Memory B cell (primary cell): ENCODE measurements around the gene CTNNA3.
A peak's percentile ranks its signal among the peaks of the same experiment; 100 is the strongest.

Experiments
- ATAC-seq: fragments of 150-1000 bp; cut with Tn5 transposase; 2 replicates; pipeline ENCODE4 v1.10.0; 2021; ENCODE audit warnings: low read depth, mild to moderate bottlenecking, moderate library complexity
- DNase-seq, 2 donors: peaks; one replicate each; pipeline ENCODE4 v3.0.0; 2022; ENCODE audit warnings: low spot score in 2 of 2
- H3K27ac Mint-ChIP-seq: one replicate; pipeline ENCODE4 v1.8.0; 2022; ENCODE audit warnings: mild to moderate bottlenecking, moderate library complexity, mixed read lengths
- H3K27me3 Mint-ChIP-seq: one replicate; pipeline ENCODE4 v1.8.0; 2022; ENCODE audit warnings: mixed read lengths
- H3K36me3 Mint-ChIP-seq: one replicate; pipeline ENCODE4 v1.8.0; 2022; ENCODE audit warnings: mild to moderate bottlenecking, mixed read lengths
- H3K4me1 Mint-ChIP-seq: one replicate; pipeline ENCODE4 v1.8.0; 2022; ENCODE audit warnings: mixed read lengths
- H3K4me3 Mint-ChIP-seq: one replicate; pipeline ENCODE4 v1.8.0; 2022; ENCODE audit warnings: mild to moderate bottlenecking, moderate library complexity, mixed read lengths
- H3K9me3 Mint-ChIP-seq: one replicate; pipeline ENCODE4 v1.8.0; 2022; ENCODE audit warnings: mixed read lengths

Gene CTNNA3

GRCh38 chr10:66951896-66952295 is 744.1 kb downstream of the CTNNA3 start:
- Mint-ChIP-seq H3K4me1 (no peaks in the 10 kb centered on the region), H3K27me3 (no peaks in the 10 kb centered on the region), H3K9me3 (no peaks in the 10 kb centered on the region), H3K27ac (no peak overlapping the region), H3K4me3 (no peak overlapping the region), H3K36me3 (no peaks in the 10 kb centered on the region)
- DNase-seq, result no peak
- ATAC-seq, result no peak

GRCh38 chr10:66943590-66943989 is 752.4 kb downstream of the CTNNA3 start:
- Mint-ChIP-seq H3K27ac (no peak overlapping the region), H3K4me3 (no peak overlapping the region), H3K27me3 (no peaks in the 10 kb centered on the region), H3K4me1 (no peaks in the 10 kb centered on the region), H3K9me3 (peaks cover 2% of the 10 kb centered on the region), H3K36me3 (no peaks in the 10 kb centered on the region)
- no peak for DNase-seq
- no peak for ATAC-seq

GRCh38 chr10:66942407-66942806 is 753.6 kb downstream of the CTNNA3 start:
- DNase-seq, result no peak
- Mint-ChIP-seq H3K4me1 (no peaks in the 10 kb centered on the region), H3K27ac (no peak overlapping the region), H3K9me3 (peaks cover 2% of the 10 kb centered on the region), H3K36me3 (no peaks in the 10 kb centered on the region), H3K4me3 (no peak overlapping the region), H3K27me3 (no peaks in the 10 kb centered on the region)
- ATAC-seq, result no peak

- no peak overlapping the region for H3K4me3 Mint-ChIP-seq
- no peak for DNase-seq
- no peaks in the 10 kb centered on the region for H3K27me3 Mint-ChIP-seq
- peaks cover 2% of the 10 kb centered on the region for H3K9me3 Mint-ChIP-seq
- H3K4me1 Mint-ChIP-seq, result no peaks in the 10 kb centered on the region
- H3K27ac Mint-ChIP-seq, result no peak overlapping the region
- ATAC-seq, result no peak
- H3K36me3 Mint-ChIP-seq, result no peaks in the 10 kb centered on the region
These were observed 754.5 kb downstream of the CTNNA3 start for GRCh38 chr10:66941491-66941890.

GRCh38 chr10:66940965-66941364 is 755.0 kb downstream of the CTNNA3 start:
- DNase-seq (no peak), ATAC-seq (no peak)
- Mint-ChIP-seq H3K4me1 (no peaks in the 10 kb centered on the region), H3K4me3 (no peak overlapping the region), H3K27me3 (no peaks in the 10 kb centered on the region), H3K36me3 (no peaks in the 10 kb centered on the region), H3K9me3 (peaks cover 2% of the 10 kb centered on the region), H3K27ac (no peak overlapping the region)

- Mint-ChIP-seq H3K4me1 (no peaks in the 10 kb centered on the region), H3K36me3 (no peaks in the 10 kb centered on the region)
These were observed 761.3 kb downstream of the CTNNA3 start for GRCh38 chr10:66934711-66935110.

GRCh38 chr10:66931949-66932343 is 764.0 kb downstream of the CTNNA3 start:
- Mint-ChIP-seq H3K4me3 (no peak overlapping the region), H3K4me1 (no peaks in the 10 kb centered on the region), H3K27ac (no peak overlapping the region), H3K9me3 (no peaks in the 10 kb centered on the region), H3K27me3 (peaks cover 9% of the 10 kb centered on the region), H3K36me3 (no peaks in the 10 kb centered on the region)
- DNase-seq (no peak), ATAC-seq (no peak)

More at GRCh38 chr10:66934711-66935110, 761.3 kb downstream of the CTNNA3 start:
- DNase-seq, result no peak
- ATAC-seq, result no peak
- no peak overlapping the region for H3K27ac Mint-ChIP-seq
- H3K9me3 Mint-ChIP-seq, result no peaks in the 10 kb centered on the region
- no peak overlapping the region for H3K4me3 Mint-ChIP-seq
- no peaks in the 10 kb centered on the region for H3K27me3 Mint-ChIP-seq

GRCh38 chr10:66931340-66931948 is 764.6 kb downstream of the CTNNA3 start:
- ATAC-seq, result no peak
- peak in 1 of 2 donors; percentile 5 for DNase-seq
- no peaks in the 10 kb centered on the region for H3K9me3 Mint-ChIP-seq
- no peak overlapping the region for H3K4me3 Mint-ChIP-seq
- no peaks in the 10 kb centered on the region for H3K36me3 Mint-ChIP-seq
- H3K27me3 Mint-ChIP-seq, result peaks cover 9% of the 10 kb centered on the region
- H3K4me1 Mint-ChIP-seq, result no peaks in the 10 kb centered on the region
- no peak overlapping the region for H3K27ac Mint-ChIP-seq

DNA sequence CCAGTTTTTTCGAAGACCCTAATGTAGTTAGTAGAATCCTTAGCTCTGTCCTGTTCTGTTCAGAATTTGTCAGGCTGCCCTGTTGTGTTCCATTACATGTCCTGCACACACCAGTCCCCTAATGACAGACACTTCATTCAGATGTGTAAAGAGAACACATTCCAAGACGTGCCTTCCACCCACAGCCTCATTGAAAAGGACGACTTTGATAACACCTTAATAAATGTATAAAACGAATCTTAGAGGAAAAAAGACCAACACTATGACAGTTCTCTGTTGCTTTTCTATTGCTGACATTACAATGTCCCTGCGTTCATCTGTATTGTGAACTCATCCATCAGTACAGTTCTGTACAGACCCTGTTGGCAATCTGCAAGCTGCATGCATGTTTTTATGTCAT is 766.6 kb downstream of the CTNNA3 start:
- DNase-seq, result no peak
- no peaks in the 10 kb centered on the region for H3K4me1 Mint-ChIP-seq
- H3K9me3 Mint-ChIP-seq, result no peaks in the 10 kb centered on the region
- H3K27me3 Mint-ChIP-seq, result peaks cover 9% of the 10 kb centered on the region
- H3K27ac Mint-ChIP-seq, result no peak overlapping the region
- no peak for ATAC-seq
- no peak overlapping the region for H3K4me3 Mint-ChIP-seq
- H3K36me3 Mint-ChIP-seq, result no peaks in the 10 kb centered on the region

- H3K9me3 Mint-ChIP-seq, result no peaks in the 10 kb centered on the region
- ATAC-seq (no peak), DNase-seq (no peak)
- H3K4me1 Mint-ChIP-seq, result no peaks in the 10 kb centered on the region
- no peak overlapping the region for H3K4me3 Mint-ChIP-seq
- H3K27ac Mint-ChIP-seq, result no peak overlapping the region
- H3K27me3 Mint-ChIP-seq, result peaks cover 9% of the 10 kb centered on the region
- no peaks in the 10 kb centered on the region for H3K36me3 Mint-ChIP-seq
These were observed 767.2 kb downstream of the CTNNA3 start for GRCh38 chr10:66928776-66929175.

DNA sequence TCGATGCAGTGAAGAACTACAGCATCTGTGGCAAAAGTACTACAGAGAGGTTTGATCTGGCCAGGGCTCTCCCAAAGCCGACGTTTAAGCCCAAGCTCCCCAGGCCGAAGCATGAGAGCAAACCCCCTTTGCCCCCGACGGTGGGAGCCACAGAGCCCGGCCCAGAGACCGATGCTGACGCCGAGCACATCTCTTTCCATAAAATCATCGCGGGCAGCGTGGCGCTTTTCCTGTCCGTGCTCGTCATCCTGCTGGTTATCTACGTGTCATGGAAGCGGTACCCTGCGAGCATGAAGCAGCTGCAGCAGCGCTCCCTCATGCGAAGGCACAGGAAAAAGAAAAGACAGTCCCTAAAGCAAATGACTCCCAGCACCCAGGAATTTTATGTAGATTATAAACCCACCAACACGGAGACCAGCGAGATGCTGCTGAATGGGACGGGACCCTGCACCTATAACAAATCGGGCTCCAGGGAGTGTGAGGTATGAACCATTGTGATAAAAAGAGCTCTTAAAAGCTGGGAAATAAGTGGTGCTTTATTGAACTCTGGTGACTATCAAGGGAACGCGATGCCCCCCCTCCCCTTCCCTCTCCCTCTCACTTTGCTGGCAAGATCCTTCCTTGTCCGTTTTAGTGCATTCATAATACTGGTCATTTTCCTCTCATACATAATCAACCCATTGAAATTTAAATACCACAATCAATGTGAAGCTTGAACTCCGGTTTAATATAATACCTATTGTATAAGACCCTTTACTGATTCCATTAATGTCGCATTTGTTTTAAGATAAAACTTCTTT is 767.8 kb downstream of the CTNNA3 start:
- Mint-ChIP-seq H3K27me3 (peaks cover 9% of the 10 kb centered on the region), H3K27ac (no peak overlapping the region), H3K36me3 (no peaks in the 10 kb centered on the region), H3K4me1 (no peaks in the 10 kb centered on the region), H3K4me3 (no peak overlapping the region), H3K9me3 (no peaks in the 10 kb centered on the region)
- ATAC-seq (no peak), DNase-seq (no peak)

DNA sequence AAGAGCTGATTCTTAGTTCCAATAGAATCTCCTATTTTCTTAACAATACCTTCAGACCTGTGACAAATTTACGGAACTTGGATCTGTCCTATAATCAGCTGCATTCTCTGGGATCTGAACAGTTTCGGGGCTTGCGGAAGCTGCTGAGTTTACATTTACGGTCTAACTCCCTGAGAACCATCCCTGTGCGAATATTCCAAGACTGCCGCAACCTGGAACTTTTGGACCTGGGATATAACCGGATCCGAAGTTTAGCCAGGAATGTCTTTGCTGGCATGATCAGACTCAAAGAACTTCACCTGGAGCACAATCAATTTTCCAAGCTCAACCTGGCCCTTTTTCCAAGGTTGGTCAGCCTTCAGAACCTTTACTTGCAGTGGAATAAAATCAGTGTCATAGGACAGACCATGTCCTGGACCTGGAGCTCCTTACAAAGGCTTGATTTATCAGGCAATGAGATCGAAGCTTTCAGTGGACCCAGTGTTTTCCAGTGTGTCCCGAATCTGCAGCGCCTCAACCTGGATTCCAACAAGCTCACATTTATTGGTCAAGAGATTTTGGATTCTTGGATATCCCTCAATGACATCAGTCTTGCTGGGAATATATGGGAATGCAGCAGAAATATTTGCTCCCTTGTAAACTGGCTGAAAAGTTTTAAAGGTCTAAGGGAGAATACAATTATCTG is 768.6 kb downstream of the CTNNA3 start:
- Mint-ChIP-seq H3K27me3 (peaks cover 9% of the 10 kb centered on the region), H3K4me1 (no peaks in the 10 kb centered on the region), H3K4me3 (no peak overlapping the region), H3K36me3 (no peaks in the 10 kb centered on the region), H3K27ac (no peak overlapping the region), H3K9me3 (no peaks in the 10 kb centered on the region)
- no peak for DNase-seq
- ATAC-seq, result no peak

DNA sequence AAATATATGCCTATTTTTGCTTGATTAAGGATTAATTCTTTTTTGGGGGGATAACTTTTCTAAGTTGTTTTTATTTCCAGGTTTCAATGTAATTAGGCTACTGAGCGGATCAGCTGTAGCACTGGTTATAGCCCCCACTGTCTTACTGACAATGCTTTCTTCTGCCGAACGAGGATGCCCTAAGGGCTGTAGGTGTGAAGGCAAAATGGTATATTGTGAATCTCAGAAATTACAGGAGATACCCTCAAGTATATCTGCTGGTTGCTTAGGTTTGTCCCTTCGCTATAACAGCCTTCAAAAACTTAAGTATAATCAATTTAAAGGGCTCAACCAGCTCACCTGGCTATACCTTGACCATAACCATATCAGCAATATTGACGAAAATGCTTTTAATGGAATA is 769.2 kb downstream of the CTNNA3 start:
- no peaks in the 10 kb centered on the region for H3K9me3 Mint-ChIP-seq
- no peak for ATAC-seq
- no peak overlapping the region for H3K4me3 Mint-ChIP-seq
- H3K36me3 Mint-ChIP-seq, result no peaks in the 10 kb centered on the region
- peaks cover 9% of the 10 kb centered on the region for H3K27me3 Mint-ChIP-seq
- no peak overlapping the region for H3K27ac Mint-ChIP-seq
- no peak for DNase-seq
- H3K4me1 Mint-ChIP-seq, result no peaks in the 10 kb centered on the region

DNA sequence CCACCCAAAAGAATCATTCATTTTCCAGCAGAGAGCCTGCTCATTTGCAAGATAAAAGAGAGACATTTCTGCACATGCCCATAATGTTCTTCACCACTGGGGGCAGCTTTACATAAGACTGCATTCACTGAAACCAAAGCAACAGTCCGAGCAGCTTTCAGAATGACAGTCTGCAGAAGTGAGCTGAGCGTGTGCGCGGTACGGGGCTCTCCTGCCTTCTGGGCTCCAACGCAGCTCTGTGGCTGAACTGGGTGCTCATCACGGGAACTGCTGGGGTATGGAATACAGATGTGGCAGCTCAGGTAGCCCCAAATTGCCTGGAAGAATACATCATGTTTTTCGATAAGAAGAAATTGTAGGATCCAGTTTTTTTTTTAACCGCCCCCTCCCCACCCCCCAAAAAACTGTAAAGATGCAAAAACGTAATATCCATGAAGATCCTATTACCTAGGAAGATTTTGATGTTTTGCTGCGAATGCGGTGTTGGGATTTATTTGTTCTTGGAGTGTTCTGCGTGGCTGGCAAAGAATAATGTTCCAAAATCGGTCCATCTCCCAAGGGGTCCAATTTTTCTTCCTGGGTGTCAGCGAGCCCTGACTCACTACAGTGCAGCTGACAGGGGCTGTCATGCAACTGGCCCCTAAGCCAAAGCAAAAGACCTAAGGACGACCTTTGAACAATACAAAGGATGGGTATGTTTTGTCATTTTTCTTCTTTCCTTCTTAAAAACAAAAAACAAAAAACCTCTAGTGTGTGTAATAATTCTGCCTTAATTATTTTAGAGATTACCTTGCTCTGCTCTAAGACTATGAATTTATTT is 769.9 kb downstream of the CTNNA3 start, which contains the start of gene LRRTM3:
LRRTM3 (plus strand) TSS at position 141 of the 820 bp plus-strand sequence.
- Mint-ChIP-seq H3K27ac (no peak within 1 kb of the TSS), H3K4me3 (no peak within 1 kb of the TSS), H3K4me1 (no peaks in the 10 kb centered on the region), H3K9me3 (no peaks in the 10 kb centered on the region), H3K36me3 (no peaks in the 10 kb centered on the region), H3K27me3 (peaks cover 9% of the 10 kb centered on the region)
- ATAC-seq (peak; percentile 71), DNase-seq (no peak)
